PFSK-1 (cell line): Measurements from ENCODE around the gene WDR43.

ENCODE experiments used
- FOXP2 ChIP-seq: optimal IDR thresholded peaks from 2 replicates; pipeline ENCODE3; 2011; ENCODE audit warnings: borderline replicate concordance, control low read depth, inconsistent platforms; ENCODE audit not compliant: insufficient read depth; ENCODE audit errors: extremely low read length, extremely low read depth
- REST ChIP-seq, 2 experiments: IDR thresholded peaks; 2 replicates each; pipeline versions ENCODE4 v1.6.1 to v1.8.0; 2011 to 2012; ENCODE audit warnings: low read depth in 2 of 2, low read length in 2 of 2, control low read depth in 1 of 2, inconsistent platforms in 1 of 2, mild to moderate bottlenecking in 1 of 2, moderate library complexity in 1 of 2; ENCODE audit not compliant: insufficient read depth in 1 of 2

- TF ChIP-seq REST (IDR thresholded peaks at IDR 0.05; ENCODE audit: insufficient read depth in 1 of 2, low read depth in 2 of 2, low read length in 2 of 2) (no peak), FOXP2 (no peak)
These were observed 2.4 kb downstream of the WDR43 start for GRCh38 chr2:28896906-28897305.
